Neural progenitor cell (in vitro differentiated cells): ENCODE data around the gene PLEKHM1.

Experiments
- CTCF ChIP-seq: fragments of 200-600 bp; sonication (generic); IDR thresholded peaks from 2 replicates; pipeline ENCODE4 v1.5.1; 2017; ENCODE audit warnings: antibody characterized with exemption, mild to moderate bottlenecking
- EZH2 ChIP-seq: fragments of 200-600 bp; sonication (generic); IDR thresholded peaks from 2 replicates; pipeline ENCODE4 v1.6.1; 2017; ENCODE audit warnings: antibody characterized with exemption, mild to moderate bottlenecking, moderate library complexity
- EZH2phosphoT487 ChIP-seq: fragments of 200-600 bp; sonication (generic); IDR thresholded peaks from 2 replicates; pipeline ENCODE4 v1.6.1; 2017; ENCODE audit warnings: antibody characterized with exemption

GRCh38 chr17:45410144-45411091 is 80.1 kb downstream of the PLEKHM1 start:
- TF ChIP-seq CTCF, result no peak
- TF ChIP-seq EZH2phosphoT487, result no peak
- TF ChIP-seq EZH2, result no peak
